ENCODE results near the gene TPPP. TPM values are rescaled to one million over a fixed set of nuclear protein-coding genes. Genes with fewer than 3 reads are reported as not detected.
A peak's percentile ranks its signal among the peaks of the same experiment; 100 is the strongest.
"Not testable (repeated sequence)": the region's sequence is repeated elsewhere in the genome, so short reads cannot be mapped to it uniquely, and the experiment has no call there.

The TPPP gene
- total and polyA plus RNA-seq, 2 donors (not counting 3 experiments of a cell fraction or from before 2014, with no cell fraction given) = 0.04 to 0.09 TPM

- H2AFZ ChIP-seq (ENCODE audit: low read depth, low read length) = no peak overlapping the region
- DNase-seq (ENCODE audit: low read depth, low spot score) = no peak
- dilution Hi-C loops (cut with MboI; ENCODE audit: extremely low pct_ligation_motif_present, low sequenced_read_pairs) (no loop called here), intact Hi-C loops (cut with micrococcal nuclease) (loop anchor here (2.0 kb wide), 1 partner anchor 93 kb away; the partner anchor contains the start of gene ZDHHC11B)
- TF ChIP-seq EZH2 (IDR thresholded peaks at IDR 0.05; ENCODE audit: borderline replicate concordance, low read depth, low read length, severe bottlenecking) (no peak), JUN (IDR thresholded peaks at IDR 0.05; ENCODE audit: borderline replicate concordance, insufficient read depth, insufficient read length, low read depth) (no peak), POLR2AphosphoS5 (IDR thresholded peaks at IDR 0.05; ENCODE audit: insufficient read depth, low read depth, low read length) (no peak), MAX (IDR thresholded peaks at IDR 0.05; ENCODE audit: insufficient read depth, insufficient read length) (no peak), GATA2 (IDR thresholded peaks at IDR 0.05; ENCODE audit: insufficient read depth, insufficient read length, low read depth, low read length) (no peak), FOS (IDR thresholded peaks at IDR 0.05; ENCODE audit: borderline replicate concordance, insufficient read depth, low read length) (no peak), CTCF (IDR thresholded peaks at IDR 0.05; ENCODE audit: extremely low read depth in 1 of 2, insufficient read depth in 1 of 2, low read depth in 1 of 2, low read length in 2 of 2) (no peak), POLR2A (IDR thresholded peaks at IDR 0.05; ENCODE audit: low read depth, low read length) (no peak), MYC (IDR thresholded peaks at IDR 0.05; ENCODE audit: low read depth, low read length) (no peak)
- no TSS peak for BruUV-seq (replicated peaks)
- no peak overlapping the region for H3K27ac ChIP-seq (ENCODE audit: insufficient read depth, low read depth, low read length)
- no peak overlapping the region for H3K4me2 ChIP-seq (ENCODE audit: insufficient read depth, low read length)
- peaks cover 0 to 2% of the 10 kb centered on the region in 2 experiments for H3K27me3 ChIP-seq (ENCODE audit: control insufficient read depth in 2 of 2, insufficient read depth in 2 of 2, low read length in 2 of 2)
- H3K36me3 ChIP-seq (ENCODE audit: control insufficient read depth in 2 of 2, extremely low read depth in 1 of 2, insufficient read depth in 2 of 2, low read length in 2 of 2) = no peaks in the 10 kb centered on the region
- H3K9ac ChIP-seq (replicated peaks; ENCODE audit: extremely low read depth, insufficient read depth, low read length) = no peak overlapping the region
- POLR2A ChIA-PET = no interaction called here
- H3K4me1 ChIP-seq (ENCODE audit: control insufficient read depth, extremely low read depth, insufficient read depth, low read length) = no peaks in the 10 kb centered on the region
- no peak overlapping the region for H3K4me3 ChIP-seq (replicated peaks in 1 of 3; ENCODE audit: insufficient read depth in 1 of 3, low read depth in 1 of 3, low read length in 3 of 3)
- H3K9me1 ChIP-seq (replicated peaks; ENCODE audit: control insufficient read depth, extremely low read depth, insufficient read depth, low read length) = no peaks in the 10 kb centered on the region
- no peak for FAIRE-seq
- CTCF ChIA-PET = no interaction called here
- no peaks in the 10 kb centered on the region for H3K79me2 ChIP-seq (ENCODE audit: control insufficient read depth, insufficient read depth, low read length)
- H3K9me3 ChIP-seq (replicated peaks; ENCODE audit: control insufficient read depth, insufficient read depth, low read length) = no peaks in the 10 kb centered on the region
- no peaks in the 10 kb centered on the region for H4K20me1 ChIP-seq (replicated peaks; ENCODE audit: control insufficient read depth, extremely low read depth, insufficient read depth, low read length)
Measured at GRCh38 chr5:691817-692528, 1.2 kb downstream of the TPPP start.

- POLR2A ChIA-PET; H3K27me3 ChIP-seq (ENCODE audit: control insufficient read depth in 2 of 2, insufficient read depth in 2 of 2, low read length in 2 of 2); H3K27ac ChIP-seq (ENCODE audit: insufficient read depth, low read depth, low read length); H3K9me3 ChIP-seq (replicated peaks; ENCODE audit: control insufficient read depth, insufficient read depth, low read length); H3K9me1 ChIP-seq (replicated peaks; ENCODE audit: control insufficient read depth, extremely low read depth, insufficient read depth, low read length); H3K9ac ChIP-seq (replicated peaks; ENCODE audit: extremely low read depth, insufficient read depth, low read length); H3K4me1 ChIP-seq (ENCODE audit: control insufficient read depth, extremely low read depth, insufficient read depth, low read length); dilution Hi-C loops (cut with MboI; ENCODE audit: extremely low pct_ligation_motif_present, low sequenced_read_pairs); intact Hi-C loops (cut with micrococcal nuclease); H3K79me2 ChIP-seq (ENCODE audit: control insufficient read depth, insufficient read depth, low read length); H3K4me3 ChIP-seq (replicated peaks in 1 of 3; ENCODE audit: insufficient read depth in 1 of 3, low read depth in 1 of 3, low read length in 3 of 3); CTCF ChIA-PET; H3K36me3 ChIP-seq (ENCODE audit: control insufficient read depth in 2 of 2, extremely low read depth in 1 of 2, insufficient read depth in 2 of 2, low read length in 2 of 2); H3K4me2 ChIP-seq (ENCODE audit: insufficient read depth, low read length); H2AFZ ChIP-seq (ENCODE audit: low read depth, low read length); H4K20me1 ChIP-seq (replicated peaks; ENCODE audit: control insufficient read depth, extremely low read depth, insufficient read depth, low read length); DNase-seq (ENCODE audit: low read depth, low spot score); BruUV-seq (replicated peaks): not testable (repeated sequence)
- peak; percentile 70 for FAIRE-seq
Measured at GRCh38 chr5:691049-691448, 2.1 kb downstream of the TPPP start.

- H4K20me1 ChIP-seq (replicated peaks; ENCODE audit: control insufficient read depth, extremely low read depth, insufficient read depth, low read length); H3K79me2 ChIP-seq (ENCODE audit: control insufficient read depth, insufficient read depth, low read length); H3K4me3 ChIP-seq (replicated peaks in 1 of 3; ENCODE audit: insufficient read depth in 1 of 3, low read depth in 1 of 3, low read length in 3 of 3); BruUV-seq (replicated peaks); CTCF ChIA-PET; POLR2A ChIA-PET; H2AFZ ChIP-seq (ENCODE audit: low read depth, low read length); H3K4me2 ChIP-seq (ENCODE audit: insufficient read depth, low read length); intact Hi-C loops (cut with micrococcal nuclease); H3K4me1 ChIP-seq (ENCODE audit: control insufficient read depth, extremely low read depth, insufficient read depth, low read length); H3K27ac ChIP-seq (ENCODE audit: insufficient read depth, low read depth, low read length); H3K36me3 ChIP-seq (ENCODE audit: control insufficient read depth in 2 of 2, extremely low read depth in 1 of 2, insufficient read depth in 2 of 2, low read length in 2 of 2); H3K27me3 ChIP-seq (ENCODE audit: control insufficient read depth in 2 of 2, insufficient read depth in 2 of 2, low read length in 2 of 2); DNase-seq (ENCODE audit: low read depth, low spot score); H3K9ac ChIP-seq (replicated peaks; ENCODE audit: extremely low read depth, insufficient read depth, low read length); H3K9me3 ChIP-seq (replicated peaks; ENCODE audit: control insufficient read depth, insufficient read depth, low read length); H3K9me1 ChIP-seq (replicated peaks; ENCODE audit: control insufficient read depth, extremely low read depth, insufficient read depth, low read length); dilution Hi-C loops (cut with MboI; ENCODE audit: extremely low pct_ligation_motif_present, low sequenced_read_pairs): not testable (repeated sequence)
- peak; percentile 44 for FAIRE-seq
Measured at GRCh38 chr5:690293-690692, 2.9 kb downstream of the TPPP start.
